Uterus (tissue), 2 donors: Measurements from ENCODE around the gene FBRSL1.

Source experiments
- POLR2A ChIP-seq, 2 donors: fragments of 450-650 bp; IDR thresholded peaks; one replicate each; pipeline ENCODE4 v1.6.1; 2016; ENCODE audit warnings: antibody characterized with exemption in 2 of 2, mild to moderate bottlenecking in 1 of 2, moderate library complexity in 1 of 2
- TF ChIP-seq, protein P1 (sequence below), 4 experiments: fragments of 200-600 bp in 2 of 4; fragments of 450-650 bp in 2 of 4; sonication (generic) in 2 of 4; IDR thresholded peaks; one replicate each; pipeline ENCODE4 v1.5.1; 2016 to 2019; ENCODE audit warnings: antibody characterized with exemption in 4 of 4, mild to moderate bottlenecking in 2 of 4, moderate library complexity in 1 of 4

GRCh38 chr12:132545164-132545953, 55.4 kb downstream of the FBRSL1 start:
- TF ChIP-seq, protein P1, sequence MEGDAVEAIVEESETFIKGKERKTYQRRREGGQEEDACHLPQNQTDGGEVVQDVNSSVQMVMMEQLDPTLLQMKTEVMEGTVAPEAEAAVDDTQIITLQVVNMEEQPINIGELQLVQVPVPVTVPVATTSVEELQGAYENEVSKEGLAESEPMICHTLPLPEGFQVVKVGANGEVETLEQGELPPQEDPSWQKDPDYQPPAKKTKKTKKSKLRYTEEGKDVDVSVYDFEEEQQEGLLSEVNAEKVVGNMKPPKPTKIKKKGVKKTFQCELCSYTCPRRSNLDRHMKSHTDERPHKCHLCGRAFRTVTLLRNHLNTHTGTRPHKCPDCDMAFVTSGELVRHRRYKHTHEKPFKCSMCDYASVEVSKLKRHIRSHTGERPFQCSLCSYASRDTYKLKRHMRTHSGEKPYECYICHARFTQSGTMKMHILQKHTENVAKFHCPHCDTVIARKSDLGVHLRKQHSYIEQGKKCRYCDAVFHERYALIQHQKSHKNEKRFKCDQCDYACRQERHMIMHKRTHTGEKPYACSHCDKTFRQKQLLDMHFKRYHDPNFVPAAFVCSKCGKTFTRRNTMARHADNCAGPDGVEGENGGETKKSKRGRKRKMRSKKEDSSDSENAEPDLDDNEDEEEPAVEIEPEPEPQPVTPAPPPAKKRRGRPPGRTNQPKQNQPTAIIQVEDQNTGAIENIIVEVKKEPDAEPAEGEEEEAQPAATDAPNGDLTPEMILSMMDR (IDR thresholded peaks at IDR 0.05): no peak
- no peak for TF ChIP-seq POLR2A (IDR thresholded peaks at IDR 0.05)
